ENCODE data around the gene FOXL3.
"Not testable (repeated sequence)": the region's sequence is repeated elsewhere in the genome, so short reads cannot be mapped to it uniquely, and the experiment has no call there.

FOXL3 gene

DNA sequence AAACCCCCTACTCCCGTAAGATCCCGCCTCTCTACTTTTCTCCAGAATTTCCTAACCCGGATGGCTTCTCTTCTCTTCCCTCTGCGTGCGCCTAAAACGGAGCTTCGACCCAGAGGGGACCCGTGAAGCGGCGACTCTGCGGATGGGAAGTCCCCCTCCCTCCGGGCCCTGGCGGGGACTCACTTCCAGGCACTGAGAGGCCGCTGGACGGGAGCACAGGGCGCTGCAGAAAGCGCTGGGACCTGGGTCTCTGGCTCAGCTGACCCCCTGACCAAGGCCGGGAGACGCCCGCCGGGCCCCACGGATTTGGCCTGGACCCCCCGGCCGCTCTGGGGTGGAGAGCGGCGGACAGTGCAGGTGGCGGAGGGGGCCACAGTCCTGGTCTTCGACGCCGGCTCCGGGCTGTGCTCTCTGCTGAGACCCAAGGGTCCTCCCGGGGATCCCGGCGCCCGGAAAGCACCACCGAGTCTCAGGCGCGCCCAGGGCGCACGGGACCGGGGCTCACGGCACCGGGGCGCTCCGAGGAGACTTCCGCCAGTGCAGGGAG is 688 bp upstream of the FOXL3 start:
- DNase-seq (ENCODE audit: low read depth in 2 of 2), result no peak

DNA sequence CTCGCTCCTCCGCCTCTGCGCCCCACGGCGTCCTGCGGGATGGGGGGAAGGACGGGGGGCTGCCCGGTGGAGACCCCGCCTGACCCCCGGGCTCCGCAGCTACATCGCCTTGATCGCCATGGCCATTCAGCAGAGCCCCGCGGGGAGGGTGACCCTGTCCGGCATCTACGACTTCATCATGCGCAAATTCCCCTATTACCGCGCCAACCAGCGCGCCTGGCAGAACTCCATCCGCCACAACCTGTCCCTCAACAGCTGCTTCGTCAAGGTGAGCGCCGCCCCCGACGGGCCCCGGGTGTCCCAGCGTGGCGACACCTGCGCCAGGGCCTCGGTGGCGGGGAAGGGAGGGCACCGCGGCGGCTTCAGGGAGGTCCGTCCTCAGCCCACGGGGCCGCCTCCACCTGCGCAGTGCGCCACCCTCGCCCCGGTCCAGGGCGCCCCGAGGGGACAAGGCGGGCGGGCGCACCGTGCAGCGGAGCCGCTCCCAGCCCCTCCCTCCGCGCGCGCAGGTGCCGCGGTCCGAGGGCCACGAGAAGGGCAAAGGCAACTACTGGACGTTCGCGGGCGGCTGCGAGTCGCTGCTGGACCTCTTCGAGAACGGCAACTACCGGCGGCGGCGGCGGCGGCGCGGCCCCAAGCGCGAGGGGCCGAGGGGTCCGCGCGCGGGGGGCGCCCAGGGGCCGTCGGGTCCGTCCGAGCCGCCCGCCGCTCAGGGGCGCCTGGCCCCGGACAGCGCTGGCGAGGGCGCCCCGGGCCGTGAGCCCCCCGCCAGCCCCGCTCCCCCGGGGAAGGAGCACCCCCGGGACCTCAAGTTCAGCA is 793 bp downstream of the FOXL3 start:
- DNase-seq (ENCODE audit: low read depth in 2 of 2), result no peak

DNA sequence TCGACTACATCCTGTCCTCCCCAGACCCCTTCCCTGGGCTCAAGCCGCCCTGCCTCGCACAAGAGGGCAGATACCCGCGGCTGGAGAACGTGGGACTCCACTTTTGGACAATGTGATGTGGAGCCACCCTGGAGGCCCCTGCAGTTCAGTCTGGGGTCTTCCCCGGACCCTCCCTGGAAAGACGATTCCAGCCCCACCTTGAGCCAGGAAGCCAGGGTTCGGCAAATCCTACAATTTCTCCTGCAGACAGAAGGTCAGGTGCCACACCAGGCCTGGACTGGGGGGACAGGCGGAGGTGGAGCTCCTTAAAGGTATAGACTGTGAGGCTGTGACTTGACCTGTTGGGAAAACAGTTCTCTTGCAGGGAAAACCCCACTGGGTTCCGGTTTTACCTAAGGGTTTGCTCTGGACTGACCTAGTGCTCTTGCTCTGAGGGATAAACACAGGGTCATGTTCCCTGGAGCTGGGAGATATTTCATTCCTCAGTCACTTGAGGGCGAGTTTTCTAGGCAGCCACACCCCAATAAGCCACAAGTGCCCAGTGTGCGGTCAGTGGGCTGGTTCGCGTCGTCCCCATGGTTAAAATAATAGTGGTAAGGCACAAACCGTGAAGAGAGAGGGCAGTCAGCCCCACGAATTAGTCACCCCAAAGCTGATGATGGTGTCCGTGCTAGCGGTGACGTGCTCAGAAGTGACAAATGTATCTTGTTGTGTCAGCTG is 1.6 kb downstream of the FOXL3 start:
- no peak for DNase-seq (ENCODE audit: low read depth in 2 of 2)

DNA sequence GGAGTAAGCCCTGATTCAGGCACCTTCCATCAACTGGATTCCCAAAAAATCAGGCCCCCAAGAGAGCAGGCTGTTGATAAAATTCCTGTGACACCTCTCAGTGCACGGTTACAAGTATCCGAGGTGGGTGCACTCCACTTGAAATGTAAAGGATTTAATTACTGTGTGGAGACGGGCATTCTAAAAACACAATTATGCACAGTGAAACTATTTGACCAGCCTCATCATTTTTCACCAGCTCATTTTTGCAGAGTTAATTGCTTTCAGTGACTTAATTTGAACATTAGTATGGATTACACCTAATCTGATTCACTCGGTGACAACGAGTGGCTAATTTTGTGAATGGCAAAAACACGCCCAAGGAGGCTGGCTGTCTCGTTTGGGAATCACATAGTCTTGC is 2.3 kb downstream of the FOXL3 start:
- DNase-seq (ENCODE audit: low read depth in 2 of 2), result no peak

DNA sequence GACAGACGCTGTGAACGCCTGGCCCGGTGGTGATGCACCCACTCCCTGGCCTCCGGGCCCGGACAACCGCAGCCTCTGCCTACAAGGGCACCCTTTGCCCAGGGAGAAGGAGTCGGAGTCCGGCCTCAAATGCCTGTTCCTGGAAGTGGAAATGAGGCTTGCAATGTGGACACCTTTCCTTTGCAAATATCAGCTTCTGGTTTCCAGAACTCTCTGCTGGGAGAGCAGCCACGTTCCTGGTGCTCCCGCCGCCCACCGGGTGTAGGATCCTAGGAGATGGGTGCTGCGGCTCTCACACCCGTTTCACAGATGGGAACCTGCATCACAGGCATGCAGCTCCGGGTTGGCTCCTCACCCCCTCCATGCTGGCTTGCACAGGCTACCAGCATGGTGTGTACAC is 2.9 kb downstream of the FOXL3 start:
- no peak for DNase-seq (ENCODE audit: low read depth in 2 of 2)

DNA sequence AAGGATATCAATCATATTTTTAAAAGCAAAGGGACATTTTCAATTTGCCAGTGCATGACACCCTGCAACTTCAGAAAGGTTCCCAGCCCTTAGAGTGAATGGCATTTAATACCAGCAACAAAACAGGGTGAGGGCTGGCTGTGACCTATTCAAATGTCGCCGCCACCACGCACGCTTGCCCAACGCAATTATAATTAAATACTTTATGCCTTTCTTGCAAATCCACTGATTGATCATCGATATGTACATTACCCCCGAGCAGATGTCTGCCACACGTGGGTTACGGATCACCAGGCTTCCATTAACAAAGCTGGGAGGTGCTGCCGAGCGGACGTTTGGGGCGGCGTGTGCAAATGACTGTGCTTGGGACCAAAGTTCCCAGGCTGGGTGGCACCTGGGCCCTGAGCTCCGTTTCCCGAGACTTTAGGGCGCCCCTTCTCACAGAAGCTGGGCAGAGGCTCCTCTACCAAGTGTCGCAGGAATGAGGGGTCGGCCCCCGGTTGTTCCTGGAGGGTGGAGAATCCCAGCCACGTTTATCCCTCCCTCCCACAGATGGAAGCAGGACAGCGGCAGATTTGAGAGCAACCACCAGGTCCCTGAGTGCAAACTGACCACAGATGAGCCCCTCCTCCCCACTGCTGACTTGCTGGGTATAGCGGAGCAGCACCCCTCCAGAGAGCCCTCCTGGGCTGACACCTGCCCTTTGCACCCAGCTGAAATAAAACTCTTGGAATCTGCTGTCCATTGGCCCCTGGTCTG is 3.9 kb downstream of the FOXL3 start:
- no peak for DNase-seq (ENCODE audit: low read depth in 2 of 2)

DNA sequence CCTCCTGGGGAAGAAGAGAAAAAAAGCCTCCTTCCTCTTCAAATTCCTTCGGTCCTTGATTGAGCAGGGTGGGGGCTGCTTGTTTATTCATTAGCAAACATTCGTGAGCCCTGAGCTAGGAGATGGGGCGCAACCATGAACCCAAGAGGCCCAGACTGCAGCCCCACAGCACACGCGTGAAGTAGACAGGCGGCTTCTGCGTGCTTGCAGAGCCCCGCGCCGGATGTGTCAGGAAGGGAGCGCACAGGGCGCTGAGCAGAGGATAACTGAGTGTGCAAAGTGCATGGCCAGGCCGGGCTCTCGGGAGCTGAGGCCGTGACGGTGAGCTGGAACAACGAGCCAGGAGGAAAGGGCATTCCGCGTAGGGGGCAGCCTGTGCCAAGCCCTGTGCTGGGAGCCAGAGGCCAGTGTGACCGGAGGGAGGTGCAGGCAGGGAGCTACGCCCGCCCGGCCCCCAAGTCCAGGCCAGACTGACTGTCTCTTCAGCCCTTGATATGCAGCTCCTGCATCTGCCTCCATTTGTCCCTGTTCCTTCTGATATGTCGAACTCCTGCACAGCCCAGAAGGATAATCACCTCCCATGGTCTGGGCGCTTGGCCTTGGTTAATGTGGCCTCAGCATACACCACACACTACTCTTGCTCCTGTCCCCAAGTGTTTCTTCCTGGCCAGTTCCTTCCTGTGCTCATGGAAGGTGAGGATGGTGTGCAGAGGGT is 4.6 kb downstream of the FOXL3 start:
- DNase-seq (ENCODE audit: low read depth in 2 of 2), result no peak

DNA sequence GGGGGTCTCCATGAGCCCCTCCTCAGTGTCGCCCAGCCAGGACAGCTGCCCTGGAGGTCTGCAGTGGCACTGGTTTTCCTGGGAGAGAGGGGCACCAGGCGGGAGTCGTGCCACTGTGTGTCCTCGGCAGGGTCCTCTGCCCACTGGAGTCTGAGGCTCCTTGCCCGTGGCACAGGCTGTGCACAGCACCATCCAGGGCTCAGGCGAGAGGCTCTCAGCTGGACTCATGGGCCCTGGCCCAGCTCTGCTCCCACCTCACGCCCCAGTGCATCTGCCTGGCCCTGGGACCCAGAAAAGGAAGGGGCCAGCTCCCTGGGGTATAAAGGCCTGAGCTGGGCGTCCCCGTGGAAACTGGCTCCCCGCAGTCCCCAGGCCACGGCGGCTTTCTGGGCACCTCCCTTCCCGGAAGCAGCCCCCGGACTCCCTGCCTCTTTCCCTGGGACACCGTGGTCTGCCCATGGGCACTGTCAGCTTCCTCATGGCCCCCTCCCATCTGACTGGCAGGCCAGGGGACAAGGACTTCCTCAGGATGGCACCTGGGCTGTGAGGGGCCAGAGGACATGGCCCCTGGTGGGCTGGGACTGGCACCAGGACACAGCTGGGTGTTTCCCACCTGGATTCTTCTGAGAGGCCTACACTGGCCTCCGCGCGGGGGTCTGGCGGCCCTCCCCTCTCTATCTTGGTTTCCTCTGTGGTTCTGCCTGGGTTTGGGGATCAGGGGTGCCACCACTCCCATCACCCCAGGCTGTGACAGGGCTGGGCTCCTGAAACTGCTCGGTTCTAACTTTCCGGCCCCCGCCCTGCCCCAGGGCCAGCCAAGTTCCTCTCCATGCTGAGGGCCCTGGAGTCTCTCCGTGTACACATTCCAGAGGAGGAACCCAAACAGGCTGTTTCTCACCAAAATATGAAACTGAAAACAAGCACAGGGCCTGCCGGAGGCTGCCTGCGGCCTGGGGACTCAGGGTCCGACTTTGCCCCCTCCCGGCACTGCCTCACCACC is 5.5 kb downstream of the FOXL3 start:
- no peak for DNase-seq (ENCODE audit: low read depth in 2 of 2)

DNA sequence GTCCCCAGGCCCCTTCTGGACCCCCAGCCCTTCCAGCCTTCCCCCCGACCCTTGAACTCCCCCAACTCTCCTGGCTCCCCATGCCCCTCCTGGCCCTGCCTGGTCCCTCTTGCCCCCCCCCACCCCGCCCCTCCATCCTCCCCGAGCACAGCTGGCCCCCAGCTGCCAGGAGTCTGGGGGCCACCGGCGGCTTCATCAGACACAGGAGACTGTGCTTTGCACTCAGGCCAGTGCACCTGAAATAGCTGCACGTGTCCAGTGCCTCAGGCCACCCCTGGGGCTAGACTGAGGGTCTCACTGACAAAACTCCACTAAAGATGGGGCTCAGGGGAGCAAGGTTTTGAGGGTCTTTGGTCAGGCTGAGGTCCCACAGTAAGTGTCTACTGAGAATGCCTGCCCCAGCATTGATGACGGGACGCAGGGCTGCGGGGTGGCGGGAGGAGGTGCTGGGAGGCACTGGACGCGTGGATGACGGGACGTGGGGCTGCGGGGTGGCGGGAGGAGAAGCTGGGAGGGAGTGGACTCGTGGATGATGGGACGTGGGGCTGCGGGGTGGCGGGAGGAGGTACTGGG is 6.5 kb downstream of the FOXL3 start:
- DNase-seq (ENCODE audit: low read depth in 2 of 2), result no peak

DNA sequence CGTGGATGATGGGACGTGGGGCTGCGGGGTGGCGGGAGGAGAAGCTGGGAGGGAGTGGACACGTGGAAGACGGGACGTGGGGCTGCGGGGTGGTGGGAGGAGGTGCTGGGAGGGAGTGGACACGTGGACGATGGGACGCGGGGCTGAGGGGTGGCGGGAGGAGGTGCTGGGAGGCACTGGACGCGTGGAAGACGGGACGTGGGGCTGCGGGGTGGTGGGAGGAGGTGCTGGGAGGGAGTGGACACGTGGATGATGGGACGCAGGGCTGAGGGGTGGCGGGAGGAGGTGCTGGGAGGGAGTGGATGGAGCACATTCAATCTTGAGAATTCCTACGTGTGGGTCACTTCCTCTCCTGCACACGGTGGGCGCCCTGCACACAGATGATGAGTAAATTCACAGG is 7.2 kb downstream of the FOXL3 start:
- not testable (repeated sequence) for DNase-seq (ENCODE audit: low read depth in 2 of 2)

DNA sequence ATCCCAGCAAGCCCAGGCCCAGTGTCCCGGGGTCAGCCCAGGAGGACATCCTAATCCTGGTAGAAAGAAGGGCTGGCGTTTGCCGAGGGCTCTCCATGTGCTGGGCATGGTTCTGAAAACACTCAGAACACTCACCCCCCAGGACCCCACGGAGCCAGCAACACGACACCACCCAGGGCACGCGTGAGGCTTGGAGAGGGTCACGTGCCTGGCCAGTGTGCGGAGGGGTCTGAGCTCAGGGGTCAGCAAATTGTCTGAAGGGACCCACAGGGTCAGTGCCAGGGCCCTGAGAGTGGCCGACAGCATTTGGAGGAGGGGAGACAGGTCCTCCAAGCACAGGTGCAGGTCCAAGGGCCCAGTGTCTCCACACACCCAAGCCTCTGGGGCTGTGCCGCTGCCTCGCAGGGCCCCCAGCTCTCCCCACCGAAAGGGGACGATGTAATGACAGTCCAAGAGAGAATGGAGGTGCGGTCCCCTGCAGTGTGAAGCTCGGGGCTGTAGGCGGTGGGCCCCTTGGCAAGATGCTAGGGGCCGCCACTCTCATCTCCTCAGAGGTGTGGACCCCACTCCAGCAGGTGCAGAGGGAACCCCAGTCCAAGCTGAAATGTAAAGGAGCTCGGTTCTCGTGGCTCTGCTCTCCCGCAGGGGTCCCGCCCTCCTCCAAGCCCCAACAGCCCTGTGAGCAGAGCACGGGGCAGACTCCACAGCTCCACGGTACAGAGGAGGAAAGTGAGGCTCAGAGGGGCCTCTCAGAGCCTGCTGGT is 7.8 kb downstream of the FOXL3 start:
- no peak for DNase-seq (ENCODE audit: low read depth in 2 of 2)

DNA sequence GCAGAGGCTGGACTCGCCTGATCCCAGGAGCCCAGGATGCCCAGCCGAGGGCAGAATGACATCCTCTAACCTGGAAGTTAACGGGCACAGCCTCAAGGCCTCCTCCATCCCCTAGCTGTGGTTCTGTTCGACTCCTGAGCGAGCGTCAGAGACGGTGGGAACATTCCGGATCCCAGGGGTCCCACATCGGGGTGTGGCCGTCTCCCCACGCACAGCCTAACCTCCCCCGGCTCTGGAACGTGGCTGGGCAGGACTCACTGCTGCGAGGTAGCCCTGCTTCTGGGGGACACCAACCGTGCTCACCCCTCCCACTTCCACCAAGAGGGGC is 8.4 kb downstream of the FOXL3 start:
- no peak for DNase-seq (ENCODE audit: low read depth in 2 of 2)

DNA sequence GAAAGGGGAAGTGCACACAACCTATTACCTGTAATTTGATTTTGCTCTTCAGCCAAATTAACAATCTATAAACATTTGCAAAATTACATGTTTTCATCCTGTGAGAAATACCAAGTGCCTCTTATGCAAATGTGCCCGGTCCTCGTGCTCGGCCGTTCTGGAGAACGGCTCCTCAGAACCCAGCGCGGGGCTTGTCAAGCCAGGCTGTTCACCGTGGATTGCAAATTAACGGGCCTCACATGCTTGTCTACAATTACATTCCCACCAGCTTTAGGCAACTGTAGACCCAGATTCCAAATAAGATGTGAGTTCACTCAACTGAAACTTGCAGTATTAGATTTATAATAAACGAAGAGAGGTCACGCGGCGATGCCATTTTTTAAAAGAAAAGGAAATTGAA is 8.8 kb downstream of the FOXL3 start:
- DNase-seq (ENCODE audit: low read depth in 2 of 2), result no peak

DNA sequence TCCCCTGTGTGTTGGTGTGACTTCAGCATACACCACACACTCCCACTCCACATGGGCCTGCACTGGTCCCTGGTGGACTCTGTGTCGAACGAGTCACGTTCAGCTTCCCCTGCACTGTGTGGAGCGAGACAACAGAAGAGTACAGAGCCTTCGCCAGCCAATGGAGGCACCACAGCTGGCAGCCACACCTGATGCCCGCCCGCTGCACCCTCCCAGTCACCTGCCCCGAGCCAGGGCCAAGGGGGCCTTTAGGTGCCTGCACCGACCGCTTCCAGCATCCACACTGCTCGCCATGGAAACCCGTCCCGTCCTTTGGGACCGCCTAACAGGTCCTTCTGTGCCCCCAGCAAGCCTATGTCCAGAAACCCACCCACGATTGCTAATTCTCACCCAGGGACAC is 9.2 kb downstream of the FOXL3 start:
- DNase-seq (ENCODE audit: low read depth in 2 of 2), result no peak

DNA sequence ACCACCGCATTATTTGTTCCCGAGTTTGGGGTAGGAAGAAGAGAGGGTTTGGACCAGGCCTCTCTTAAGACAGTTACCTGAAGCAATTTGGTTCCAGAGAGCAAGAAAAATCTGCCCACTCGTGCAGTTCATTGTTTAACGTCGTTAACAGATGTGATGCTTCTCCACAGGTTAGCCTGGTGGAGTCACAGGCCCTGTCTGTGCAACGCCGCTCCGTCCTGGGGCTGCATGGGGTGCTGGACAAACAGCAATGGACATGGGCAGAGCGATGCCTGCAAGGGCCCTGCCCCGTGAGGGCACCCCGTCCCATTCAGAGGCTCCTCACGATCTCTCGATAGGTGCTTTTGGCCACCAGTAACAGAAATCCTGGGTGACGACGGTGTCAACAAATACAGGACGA is 9.7 kb downstream of the FOXL3 start:
- no peak for DNase-seq (ENCODE audit: low read depth in 2 of 2)

DNA sequence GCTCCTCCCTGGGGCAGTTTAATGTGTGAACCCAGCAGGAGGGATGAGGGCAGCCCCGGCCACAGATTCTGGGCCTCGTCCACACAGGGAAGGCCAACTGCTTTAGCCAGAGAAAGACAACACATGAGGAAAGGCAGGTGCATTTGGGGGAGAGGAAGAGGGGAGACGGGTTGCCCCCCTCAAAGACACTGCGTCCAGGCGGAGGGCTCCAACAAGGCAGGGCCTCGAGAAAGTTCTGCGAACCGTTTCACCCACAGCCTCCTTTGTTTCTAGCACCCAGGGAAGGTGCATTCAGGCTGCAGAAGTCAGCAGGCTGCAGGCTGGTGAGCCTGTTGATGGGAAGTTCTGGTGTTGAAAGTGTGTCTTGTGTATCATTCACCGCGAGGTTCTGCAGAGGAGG is 10.1 kb downstream of the FOXL3 start:
- no peak for DNase-seq (ENCODE audit: low read depth in 2 of 2)

DNA sequence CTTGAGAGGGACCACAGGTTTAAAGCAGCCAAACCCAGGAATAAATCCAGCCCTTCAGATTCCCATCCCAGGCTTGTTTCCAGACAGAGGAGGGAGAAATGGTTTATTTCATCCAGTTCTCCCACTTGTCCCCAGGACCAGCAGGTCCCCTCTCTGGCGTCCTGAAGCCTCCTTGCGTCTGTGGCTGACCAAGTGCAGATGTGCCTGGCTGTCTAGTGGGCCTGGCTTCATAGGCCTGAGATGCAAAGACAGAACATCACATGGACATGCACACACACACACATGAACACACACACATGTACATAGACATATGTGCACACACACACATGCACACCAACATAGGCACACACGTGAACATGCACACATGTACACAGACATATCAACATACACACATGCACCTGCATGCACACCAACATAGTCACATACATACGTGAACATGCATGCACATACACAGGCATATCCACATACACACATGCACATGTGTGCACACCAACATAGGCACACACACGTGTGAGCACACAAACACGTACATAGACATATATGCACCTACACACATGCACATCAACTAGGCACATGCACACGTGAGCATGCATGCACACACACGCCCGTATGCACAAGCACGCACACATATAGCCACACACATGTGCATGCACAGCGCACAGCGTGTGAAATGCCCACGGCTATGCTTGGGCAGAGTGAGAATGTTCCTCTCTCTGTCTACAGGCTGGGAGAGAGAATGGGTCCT is 10.7 kb downstream of the FOXL3 start:
- DNase-seq (ENCODE audit: low read depth in 2 of 2), result no peak

DNA sequence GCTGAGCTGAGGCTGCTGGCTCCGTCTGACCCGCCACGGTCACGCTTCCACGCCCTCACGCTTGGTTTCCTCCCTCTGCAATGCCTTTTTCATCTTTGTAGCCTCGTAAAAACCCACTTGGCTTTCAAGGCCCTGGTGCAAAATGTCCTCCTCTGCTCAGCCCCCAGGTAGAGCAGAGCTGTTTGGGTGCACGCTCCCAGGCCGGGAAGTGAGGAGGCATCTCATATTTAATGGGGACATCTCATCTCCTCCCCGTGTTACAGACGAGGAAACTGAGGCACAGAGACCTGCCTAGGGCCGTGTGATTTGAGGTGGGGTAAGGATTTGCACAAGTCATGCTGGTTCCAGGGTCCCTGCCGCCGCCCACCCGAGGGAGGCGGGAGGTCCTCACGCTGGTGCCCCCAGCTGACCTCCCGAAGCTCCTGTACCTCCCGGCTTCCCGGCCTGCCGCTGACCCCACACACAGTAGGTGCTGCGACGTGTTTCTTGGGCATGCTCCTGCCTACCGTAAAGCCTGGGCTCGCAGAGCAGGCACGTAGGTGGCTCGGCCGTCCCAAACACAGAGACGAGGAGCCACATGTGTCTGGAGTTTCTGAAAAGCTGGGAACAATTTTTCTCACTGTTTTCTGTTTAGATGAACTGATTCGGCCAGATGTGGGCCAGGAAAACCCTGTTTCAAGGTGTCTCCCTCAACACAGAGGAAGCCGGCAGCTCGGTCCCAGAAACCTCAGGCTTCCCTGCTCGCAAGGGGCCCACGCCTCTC is 11.5 kb downstream of the FOXL3 start:
- no peak for DNase-seq (ENCODE audit: low read depth in 2 of 2)

Measured in stimulated activated CD8-positive, alpha-beta memory T cell treated with anti-CD3 and anti-CD28 coated beads, Interleukin-15, amount 100 ng/mL, for 4 hours (primary cell).